ENCODE data around the gene KRT79. TPM values are rescaled to one million over a fixed set of nuclear protein-coding genes. Genes with fewer than 3 reads are reported as not detected.

Gene KRT79
- total and polyA plus RNA-seq, 2 of the 8 experiments (the other 6 are each of a cell fraction or from before 2014, with no cell fraction given) = not detected

- no peak overlapping the region for H2AFZ ChIP-seq (ENCODE audit: low read length)
- no peak overlapping the region for H2BK20ac ChIP-seq (ENCODE audit: low read length)
- H3K14ac ChIP-seq (ENCODE audit: insufficient read length) = no peak overlapping the region
- no peaks in the 10 kb centered on the region for H3K79me2 ChIP-seq (ENCODE audit: control insufficient read depth in 1 of 2, insufficient read depth in 2 of 2, low read length in 2 of 2)
- H2BK5ac ChIP-seq (ENCODE audit: low read depth, low read length) = no peak overlapping the region
- no peak overlapping the region for H4K91ac ChIP-seq (replicated peaks; ENCODE audit: insufficient read length, low read length)
- 47% methylated on average over 3 of the region's 9 CpGs; no CpG with 5 or more reads in 1 of the 2 experiments for WGBS, 2 experiments (ENCODE audit: extremely low coverage in 1 of 2, insufficient coverage in 1 of 2, insufficient read length in 1 of 2, insufficient replicate concordance in 2 of 2, low coverage in 1 of 2, low lambda C conversion rate in 2 of 2, missing lambda C conversion rate in 1 of 2)
- no peak overlapping the region for H3K4me2 ChIP-seq (ENCODE audit: insufficient read depth in 1 of 2, low read depth in 2 of 2, low read length in 2 of 2)
- TF ChIP-seq EP300 (IDR thresholded peaks at IDR 0.05; ENCODE audit: borderline replicate concordance in 1 of 2, low read depth in 2 of 2, low read length in 2 of 2) = no peak
- TF ChIP-seq, protein P1, sequence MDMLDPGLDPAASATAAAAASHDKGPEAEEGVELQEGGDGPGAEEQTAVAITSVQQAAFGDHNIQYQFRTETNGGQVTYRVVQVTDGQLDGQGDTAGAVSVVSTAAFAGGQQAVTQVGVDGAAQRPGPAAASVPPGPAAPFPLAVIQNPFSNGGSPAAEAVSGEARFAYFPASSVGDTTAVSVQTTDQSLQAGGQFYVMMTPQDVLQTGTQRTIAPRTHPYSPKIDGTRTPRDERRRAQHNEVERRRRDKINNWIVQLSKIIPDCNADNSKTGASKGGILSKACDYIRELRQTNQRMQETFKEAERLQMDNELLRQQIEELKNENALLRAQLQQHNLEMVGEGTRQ (IDR thresholded peaks at IDR 0.05; ENCODE audit: low read length) = peak; percentile 34; the same call in 1 of the 2 replicates
- H3K4me1 ChIP-seq (replicated peaks in 1 of 4; ENCODE audit: control insufficient read depth in 3 of 4, insufficient read depth in 4 of 4, low read length in 3 of 4) = no peaks in the 10 kb centered on the region; a peak in 2 of 7 replicates
- no peak overlapping the region for H3K27ac ChIP-seq (ENCODE audit: low read depth, low read length)
- H4K20me1 ChIP-seq (replicated peaks in 1 of 2; ENCODE audit: control insufficient read depth in 1 of 2, insufficient read depth in 2 of 2, low read length in 2 of 2) = peaks cover 0 to 1% of the 10 kb centered on the region in 2 experiments
- H3K18ac ChIP-seq (ENCODE audit: extremely low read depth, low read length) = no peak overlapping the region
- H3K4ac ChIP-seq (replicated peaks; ENCODE audit: insufficient read length, low read depth, low read length) = no peak overlapping the region
- FAIRE-seq (no peak), DNase-seq (ENCODE audit: low read depth in 1 of 2, low spot score in 2 of 2) (no peak)
- no peaks in the 10 kb centered on the region; a peak in 1 of 7 replicates for H3K27me3 ChIP-seq (replicated peaks in 1 of 4; ENCODE audit: control insufficient read depth in 3 of 4, extremely low read depth in 1 of 4, insufficient read depth in 3 of 4, low read length in 3 of 4)
- no peak overlapping the region for H2BK12ac ChIP-seq (ENCODE audit: low read depth, low read length)
- no peaks in the 10 kb centered on the region for H3K79me1 ChIP-seq (ENCODE audit: low read depth, low read length)
- no peak overlapping the region for H2AK5ac ChIP-seq (ENCODE audit: low read depth, low read length)
- H4K5ac ChIP-seq (ENCODE audit: insufficient read length, low read depth, low read length) = no peak overlapping the region
- H4K8ac ChIP-seq (ENCODE audit: extremely low read depth, insufficient read depth, low read length) = no peak overlapping the region
- H3K23me2 ChIP-seq (ENCODE audit: low read depth, low read length) = no peaks in the 10 kb centered on the region
- no peak overlapping the region for H3K9ac ChIP-seq (replicated peaks in 1 of 4; ENCODE audit: extremely low read depth in 1 of 4, low read depth in 3 of 4, low read length in 3 of 4)
- no peak overlapping the region for H3K4me3 ChIP-seq (ENCODE audit: extremely low read depth in 1 of 4, insufficient read depth in 2 of 4, low read depth in 3 of 4, low read length in 4 of 4)
- H3K9me3 ChIP-seq (ENCODE audit: insufficient read depth in 2 of 2, low read depth in 1 of 2, low read length in 1 of 2) = no peaks in the 10 kb centered on the region
- no peak overlapping the region for H3K56ac ChIP-seq (replicated peaks; ENCODE audit: insufficient read length, low read depth, low read length)
- H2BK120ac ChIP-seq (replicated peaks; ENCODE audit: low read depth, low read length) = no peak overlapping the region
- H2BK15ac ChIP-seq (ENCODE audit: low read length) = no peak overlapping the region
- ChIA-PET POLR2A (ENCODE audit: partially characterized antibody) (no interaction called here), CTCF (ENCODE audit: partially characterized antibody) (interaction anchor here (0.6 to 22.2 kb wide), 21 partner anchors 11 to 498 kb away, joined by 3 to 502 read pairs (median 4); partner anchors contain the start of genes KRT74, KRT76 and KRT79)
- no peak overlapping the region for H3K23ac ChIP-seq (ENCODE audit: insufficient read length)
- H3K36me3 ChIP-seq (ENCODE audit: control insufficient read depth in 2 of 4, insufficient read depth in 4 of 4, low read length in 3 of 4) = no peaks in the 10 kb centered on the region
Measured at GRCh38 chr12:52867642-52868041, 33.5 kb upstream of the KRT79 start.

All from H1 (cell line).